IMR-90 (cell line): Measurements from ENCODE around the gene LGSN. TPM values are rescaled to one million over a fixed set of nuclear protein-coding genes. Genes with fewer than 3 reads are reported as not detected.

Experiments used
- ATAC-seq: fragments of 200-7000 bp; cut with Tn5 transposase; 2 replicates; pipeline ENCODE4 v1.9.1; 2020; ENCODE audit warnings: low read depth, mild to moderate bottlenecking, moderate library complexity
- BruUV-seq: library from RNA; stranded (reverse); fragments of 400-500 nt; replicated peaks from 2 replicates; lab custom pipeline; 2021; lab: Mats Ljungman, UMichigan
- CTCF ChIA-PET: fragments of 300-600 bp; formaldehyde crosslinking; extraction: SDS; loops from one replicate; lab custom pipeline; 2021; ENCODE audit warnings: antibody characterized with exemption; lab: Yijun Ruan, JAX
- POLR2A ChIA-PET: fragments of 300-600 bp; sonication (Branson Sonifier 250); formaldehyde crosslinking; loops from one replicate; lab custom pipeline; 2022; ENCODE audit warnings: antibody characterized with exemption; ENCODE audit not compliant: unreplicated experiment; lab: Charles Lee
- DNase-seq: peaks from one replicate; pipeline ENCODE4 v3.0.0; 2013
- H2AFZ ChIP-seq: replicated peaks from 2 replicates; pipeline ENCODE3; 2013; ENCODE audit warnings: low read length, mild to moderate bottlenecking; ENCODE audit not compliant: poor library complexity
- H2AK5ac ChIP-seq: 2 replicates; pipeline ENCODE4 v1.6.1; 2013; ENCODE audit warnings: low read depth, low read length, inconsistent platforms
- H2AK9ac ChIP-seq: replicated peaks from 2 replicates; pipeline ENCODE3; 2013; ENCODE audit warnings: mild to moderate bottlenecking, low read depth, low read length, moderate library complexity; ENCODE audit not compliant: poor library complexity
- H2BK120ac ChIP-seq: 2 replicates; pipeline ENCODE4 v1.6.1; 2013; ENCODE audit warnings: low read depth, low read length, inconsistent platforms
- H2BK15ac ChIP-seq: 3 replicates; pipeline ENCODE4 v1.6.1; 2013; ENCODE audit warnings: low read depth, low read length, inconsistent platforms
- H2BK20ac ChIP-seq: 2 replicates; pipeline ENCODE4 v1.6.1; 2013; ENCODE audit warnings: low read depth, mild to moderate bottlenecking, inconsistent platforms, low read length, moderate library complexity
- H2BK5ac ChIP-seq: 2 replicates; pipeline ENCODE4 v1.6.1; 2013; ENCODE audit warnings: mild to moderate bottlenecking, low read depth, low read length, inconsistent platforms; ENCODE audit not compliant: poor library complexity, severe bottlenecking
- H3K14ac ChIP-seq: replicated peaks from 2 replicates; pipeline ENCODE4 v1.6.1; 2013; ENCODE audit warnings: low read depth, low read length, inconsistent platforms
- H3K18ac ChIP-seq: 2 replicates; pipeline ENCODE4 v1.6.1; 2013; ENCODE audit warnings: low read depth, low read length, control low read depth
- H3K23ac ChIP-seq: 2 replicates; pipeline ENCODE4 v1.6.1; 2013; ENCODE audit warnings: low read depth, low read length, inconsistent platforms
- H3K27ac ChIP-seq: 2 replicates; pipeline ENCODE4 v1.5.1; 2013; ENCODE audit warnings: mild to moderate bottlenecking, control low read depth, low read length; ENCODE audit not compliant: insufficient read depth
- H3K27me3 ChIP-seq: 2 replicates; pipeline ENCODE4 v1.6.1; 2013; ENCODE audit warnings: low read length; ENCODE audit not compliant: control insufficient read depth, insufficient read depth
- H3K36me3 ChIP-seq: 2 replicates; pipeline ENCODE4 v1.6.1; 2013; ENCODE audit warnings: low read length, mixed read lengths; ENCODE audit not compliant: control insufficient read depth, insufficient read depth
- H3K4ac ChIP-seq: 2 replicates; pipeline ENCODE4 v1.6.1; 2013; ENCODE audit warnings: low read depth, low read length, inconsistent platforms
- H3K4me1 ChIP-seq: 2 replicates; pipeline ENCODE4 v1.6.1; 2013; ENCODE audit warnings: low read length, mixed read lengths; ENCODE audit not compliant: control insufficient read depth, insufficient read depth
- H3K4me2 ChIP-seq: 2 replicates; pipeline ENCODE4 v1.6.1; 2013; ENCODE audit warnings: low read depth, mild to moderate bottlenecking, control low read depth, low read length, moderate library complexity
- H3K4me3 ChIP-seq: 2 replicates; pipeline ENCODE4 v1.5.1; 2013; ENCODE audit warnings: low read depth, mild to moderate bottlenecking, control low read depth, low read length, moderate library complexity; ENCODE audit not compliant: insufficient read depth
- H3K56ac ChIP-seq: 2 replicates; pipeline ENCODE4 v1.6.1; 2013; ENCODE audit warnings: low read length, inconsistent platforms; ENCODE audit not compliant: insufficient read depth; ENCODE audit errors: extremely low read depth
- H3K79me1 ChIP-seq, 2 experiments: 2 replicates each; pipeline ENCODE4 v1.6.1; 2013; ENCODE audit warnings: low read length in 2 of 2, inconsistent platforms in 1 of 2, low read depth in 1 of 2
- H3K9ac ChIP-seq: 2 replicates; pipeline ENCODE4 v1.6.1; 2013; ENCODE audit warnings: low read depth, low read length, control low read depth
- H3K9me1 ChIP-seq: 2 replicates; pipeline ENCODE4 v1.6.1; 2013; ENCODE audit warnings: low read length, inconsistent platforms; ENCODE audit not compliant: insufficient read depth
- H3K9me3 ChIP-seq: 2 replicates; pipeline ENCODE4 v1.6.1; 2013; ENCODE audit warnings: low read length; ENCODE audit not compliant: control insufficient read depth, insufficient read depth
- H4K20me1 ChIP-seq: 2 replicates; pipeline ENCODE4 v1.6.1; 2013; ENCODE audit warnings: low read length, inconsistent platforms; ENCODE audit not compliant: insufficient read depth
- H4K5ac ChIP-seq: 2 replicates; pipeline ENCODE4 v1.6.1; 2013; ENCODE audit warnings: mild to moderate bottlenecking, low read depth, low read length, control low read depth
- H4K8ac ChIP-seq, 2 experiments: 2 replicates each; pipeline ENCODE4 v1.6.1; 2013; ENCODE audit warnings: low read depth in 2 of 2, low read length in 2 of 2, control low read depth in 1 of 2, inconsistent platforms in 1 of 2
- H4K91ac ChIP-seq: 2 replicates; pipeline ENCODE4 v1.6.1; 2013; ENCODE audit warnings: low read depth, low read length, inconsistent platforms; ENCODE audit not compliant: insufficient read depth
- BHLHE40 ChIP-seq: fragments of 150-350 bp; IDR thresholded peaks from 2 replicates; pipeline ENCODE4 v1.6.1; 2016; ENCODE audit warnings: mild to moderate bottlenecking, low read depth, low read length
- MAFK ChIP-seq: IDR thresholded peaks from 2 replicates; pipeline ENCODE4 v1.6.1; 2012; ENCODE audit warnings: low read depth, low read length, improper control_type of control experiment
- MAZ ChIP-seq: IDR thresholded peaks from 2 replicates; pipeline ENCODE4 v1.6.1; 2012; ENCODE audit warnings: low read depth, mild to moderate bottlenecking, low read length, improper control_type of control experiment, moderate library complexity, borderline replicate concordance
- RAD21 ChIP-seq: IDR thresholded peaks from 2 replicates; pipeline ENCODE4 v1.6.1; 2012; ENCODE audit warnings: low read length, improper control_type of control experiment
- SMC3 ChIP-seq: fragments of 150-350 bp; IDR thresholded peaks from 2 replicates; pipeline ENCODE4 v1.6.1; 2016; ENCODE audit warnings: low read depth, mild to moderate bottlenecking, antibody characterized with exemption, low read length, moderate library complexity
- WGBS, 2 experiments: methylation state at CpG; one replicate each; pipeline versions ENCODE4 v1.1.5 to v1.1.7; 2013; ENCODE audit warnings: missing lambda C conversion rate in 2 of 2; ENCODE audit not compliant: insufficient read length in 1 of 2; ENCODE audit errors: extremely low coverage in 2 of 2; 5-methylcytosine and 5-hydroxymethylcytosine counted together
- dilution Hi-C: fragments of 300-500 bp; cut with HindIII; formaldehyde crosslinking; loops from one replicate; pipeline ENCODE4 v1.14.3; 2018; ENCODE audit warnings: low sequenced_read_pairs; ENCODE audit not compliant: unreplicated experiment
- in situ Hi-C: fragments of 300-500 bp; cut with MboI; formaldehyde crosslinking; loops from 3 replicates; pipeline ENCODE4 v1.14.3; 2019; ENCODE audit warnings: low sequenced_read_pairs, inconsistent platforms, mixed read lengths
- intact Hi-C: fragments of 100-400 bp; cut with micrococcal nuclease; formaldehyde crosslinking; loops from 2 replicates; pipeline ENCODE4 v1.10.0; 2022
- polyA plus RNA-seq, 3 experiments: library from polyadenylated mRNA; depleted of rRNA; stranded (reverse); fragments of >200 nt; gene quantifications; 2 replicates each; pipeline ENCODE4 v1.2.3, GENCODE V29; 2012; ENCODE audit warnings: low replicate concordance in 1 of 3
- total RNA-seq: library from RNA; depleted of rRNA; stranded (reverse); fragments of >200 nt; gene quantifications from 2 replicates; pipeline ENCODE4 v1.2.3, GENCODE V29; 2012
- TF ChIP-seq, protein P1 (sequence below): fragments of 150-350 bp; IDR thresholded peaks from 2 replicates; pipeline ENCODE4 v1.6.1; 2017; ENCODE audit warnings: mild to moderate bottlenecking, antibody characterized with exemption, low read length, low read depth
- TF ChIP-seq, protein P2 (sequence below): fragments of 150-350 bp; IDR thresholded peaks from 2 replicates; pipeline ENCODE4 v1.6.1; 2016; ENCODE audit warnings: low read depth, mild to moderate bottlenecking, low read length, moderate library complexity, borderline replicate concordance

The LGSN gene
- total and polyA plus RNA-seq, 2 of the 4 experiments (the other 2 are of a cell fraction), result not detected

DNA sequence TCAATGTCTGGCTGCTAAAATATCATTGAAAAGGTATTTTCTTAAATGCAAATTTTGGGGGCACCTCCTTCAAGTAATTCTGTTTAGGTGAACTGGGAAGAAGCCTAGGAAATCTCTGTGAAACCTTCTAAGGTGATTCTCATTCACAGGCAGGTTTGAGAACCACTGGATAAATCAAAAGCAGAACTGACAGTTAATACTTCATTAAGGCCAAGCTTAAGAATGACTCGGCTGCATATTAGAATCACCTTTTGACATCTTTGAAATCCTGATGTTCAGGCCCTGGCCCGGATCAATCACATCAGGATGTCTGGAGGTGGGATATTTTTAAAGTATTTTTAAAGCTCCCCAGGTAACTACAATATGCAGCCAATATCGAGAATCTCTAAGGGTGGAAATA lies 58.0 kb downstream of the LGSN start:
- POLR2A ChIA-PET, result no interaction called here
- Histone ChIP-seq H2AK5ac (no peak overlapping the region), H3K56ac (no peak overlapping the region), H4K20me1 (no peaks in the 10 kb centered on the region), H2AFZ (no peak overlapping the region), H3K4me3 (no peak overlapping the region), H3K14ac (no peak overlapping the region), H2AK9ac (no peak overlapping the region), H3K27ac (no peak overlapping the region), H4K8ac (no peak overlapping the region), H3K4me1 (no peaks in the 10 kb centered on the region), H3K4ac (no peak overlapping the region), H3K36me3 (no peaks in the 10 kb centered on the region), H3K4me2 (no peak overlapping the region), H2BK20ac (no peak overlapping the region), H4K91ac (no peak overlapping the region), H3K9me1 (no peaks in the 10 kb centered on the region), H2BK120ac (no peak overlapping the region), H3K27me3 (no peaks in the 10 kb centered on the region), H2BK5ac (no peak overlapping the region), H3K79me1 (no peaks in the 10 kb centered on the region), H2BK15ac (no peak overlapping the region), H3K18ac (no peak overlapping the region), H4K5ac (no peak overlapping the region), H3K23ac (no peak overlapping the region), H3K9ac (no peak overlapping the region), H3K9me3 (no peaks in the 10 kb centered on the region)
- DNase-seq (no peak), ATAC-seq (no peak)
- TF ChIP-seq RAD21 (no peak), SMC3 (no peak), MAZ (no peak), BHLHE40 (no peak), MAFK (no peak)
- TF ChIP-seq, protein P1, sequence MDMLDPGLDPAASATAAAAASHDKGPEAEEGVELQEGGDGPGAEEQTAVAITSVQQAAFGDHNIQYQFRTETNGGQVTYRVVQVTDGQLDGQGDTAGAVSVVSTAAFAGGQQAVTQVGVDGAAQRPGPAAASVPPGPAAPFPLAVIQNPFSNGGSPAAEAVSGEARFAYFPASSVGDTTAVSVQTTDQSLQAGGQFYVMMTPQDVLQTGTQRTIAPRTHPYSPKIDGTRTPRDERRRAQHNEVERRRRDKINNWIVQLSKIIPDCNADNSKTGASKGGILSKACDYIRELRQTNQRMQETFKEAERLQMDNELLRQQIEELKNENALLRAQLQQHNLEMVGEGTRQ, result no peak
- TF ChIP-seq, protein P2, sequence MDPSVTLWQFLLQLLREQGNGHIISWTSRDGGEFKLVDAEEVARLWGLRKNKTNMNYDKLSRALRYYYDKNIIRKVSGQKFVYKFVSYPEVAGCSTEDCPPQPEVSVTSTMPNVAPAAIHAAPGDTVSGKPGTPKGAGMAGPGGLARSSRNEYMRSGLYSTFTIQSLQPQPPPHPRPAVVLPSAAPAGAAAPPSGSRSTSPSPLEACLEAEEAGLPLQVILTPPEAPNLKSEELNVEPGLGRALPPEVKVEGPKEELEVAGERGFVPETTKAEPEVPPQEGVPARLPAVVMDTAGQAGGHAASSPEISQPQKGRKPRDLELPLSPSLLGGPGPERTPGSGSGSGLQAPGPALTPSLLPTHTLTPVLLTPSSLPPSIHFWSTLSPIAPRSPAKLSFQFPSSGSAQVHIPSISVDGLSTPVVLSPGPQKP, result no peak
- no CpG with 5 or more reads among the region's 3 CpGs for WGBS, 2 experiments
- intact Hi-C loops (no loop called here), dilution Hi-C loops (no loop called here), in situ Hi-C loops (no loop called here)
- no TSS peak for BruUV-seq
- CTCF ChIA-PET, result no interaction called here
